ENCODE measurements around the gene KCTD1. TPM values are rescaled to one million over a fixed set of nuclear protein-coding genes. Genes with fewer than 3 reads are reported as not detected.

KCTD1 gene
- polyA plus RNA-seq, 6 donors from 2014 or later, result not detected

DNA sequence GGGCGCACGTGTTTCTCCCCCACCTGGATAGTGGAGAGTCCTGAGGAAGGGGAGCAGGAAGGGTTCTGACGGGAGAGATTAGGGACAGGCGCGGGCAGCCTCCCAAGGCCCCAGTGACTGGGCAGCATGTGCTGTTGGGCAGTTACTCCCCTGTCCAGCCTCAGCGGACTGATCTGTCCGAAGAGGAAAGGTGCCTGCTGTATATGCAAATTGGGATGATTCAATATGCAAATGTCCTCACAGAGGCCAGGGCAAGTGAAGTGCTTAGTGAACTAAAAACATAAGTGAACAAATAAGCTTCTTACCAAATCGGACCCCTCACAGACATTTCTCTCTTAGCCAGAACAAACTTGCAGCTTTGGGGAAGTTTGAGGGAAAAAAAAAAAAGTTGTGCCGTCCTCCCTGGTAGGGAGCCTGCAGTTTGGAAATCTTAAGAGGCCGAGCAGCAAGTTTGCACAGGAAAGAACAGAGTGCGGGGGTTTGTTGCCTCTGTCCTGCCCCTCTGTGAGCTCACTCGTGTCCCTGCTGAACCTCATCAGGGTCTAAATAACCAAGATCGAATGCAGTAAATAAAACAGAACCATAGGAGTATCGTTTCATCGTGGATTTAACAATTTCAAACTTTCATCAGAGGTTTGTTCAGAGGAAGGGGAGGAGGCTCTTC lies 141.4 kb downstream of the KCTD1 start:
- ATAC-seq (ENCODE audit: low read depth in 2 of 2) (no peak), DNase-seq (no peak)
- Mint-ChIP-seq H3K27ac (no peak overlapping the region), H3K9me3 (peaks cover 0 to 2% (median 0%) of the 10 kb centered on the region in 7 donors), H3K36me3 (no peaks in the 10 kb centered on the region), H3K4me1 (no peaks in the 10 kb centered on the region), H3K4me3 (no peak overlapping the region), H3K27me3 (no peaks in the 10 kb centered on the region)

DNA sequence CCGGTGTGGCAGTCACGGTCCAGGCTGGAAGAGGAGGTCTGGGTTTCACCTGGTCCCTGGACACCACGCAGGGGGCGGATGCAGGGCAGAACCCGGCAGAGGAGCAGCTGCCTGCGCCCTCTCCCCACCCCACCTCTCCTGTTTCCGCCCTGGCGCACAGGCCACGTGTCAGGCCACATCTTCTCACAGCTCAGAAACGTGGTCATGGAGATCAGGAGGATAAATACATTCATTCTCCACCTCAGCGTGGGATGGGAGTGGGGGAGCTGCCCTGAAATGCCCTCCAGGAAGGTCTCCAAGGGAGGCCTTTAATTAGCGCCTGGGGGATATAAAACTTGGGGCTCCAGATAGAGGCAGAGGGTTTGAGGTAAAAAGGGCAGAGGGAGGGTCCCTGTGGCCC lies 142.0 kb downstream of the KCTD1 start:
- Mint-ChIP-seq H3K27me3 (no peaks in the 10 kb centered on the region), H3K36me3 (no peaks in the 10 kb centered on the region), H3K4me1 (no peaks in the 10 kb centered on the region), H3K9me3 (peaks cover 0 to 2% (median 0%) of the 10 kb centered on the region in 7 donors), H3K27ac (no peak overlapping the region), H3K4me3 (no peak overlapping the region)
- DNase-seq, result no peak
- no peak for ATAC-seq (ENCODE audit: low read depth in 2 of 2)

DNA sequence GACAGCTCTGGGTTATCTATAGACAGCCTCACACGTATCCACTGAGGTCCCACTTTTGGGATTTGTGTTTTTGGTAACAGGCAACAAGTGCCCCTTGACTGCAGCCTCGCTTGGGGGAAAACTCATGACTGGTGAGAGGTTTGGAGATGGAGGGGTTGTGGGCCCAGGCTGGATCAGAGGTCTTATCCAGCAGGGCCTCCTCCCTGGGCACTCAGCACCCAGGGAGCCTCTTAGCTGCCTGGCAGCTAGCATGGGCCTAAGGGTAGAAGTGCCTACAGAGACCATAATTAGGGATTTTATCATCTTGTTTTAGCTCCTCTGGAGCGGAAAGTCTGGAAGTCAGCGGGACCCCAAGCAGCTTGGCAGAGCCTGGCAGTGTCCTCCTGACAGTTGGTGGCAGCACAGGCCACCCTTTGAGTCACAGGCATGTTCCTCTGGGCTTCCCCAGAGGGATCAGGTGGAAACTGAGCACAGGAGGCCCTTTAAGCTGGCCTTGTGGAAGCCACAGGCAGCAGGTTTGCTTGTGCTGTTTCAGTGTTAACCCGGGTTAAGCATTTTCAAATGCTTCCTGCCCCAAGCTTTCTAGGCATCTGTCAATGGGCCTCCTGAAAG lies 143.1 kb downstream of the KCTD1 start:
- DNase-seq (no peak), ATAC-seq (ENCODE audit: low read depth in 2 of 2) (no peak)
- no peak overlapping the region for H3K4me3 Mint-ChIP-seq
- no peaks in the 10 kb centered on the region for H3K27me3 Mint-ChIP-seq
- H3K9me3 Mint-ChIP-seq, result peaks cover 0 to 2% (median 0%) of the 10 kb centered on the region in 7 donors
- H3K27ac Mint-ChIP-seq, result no peak overlapping the region
- no peaks in the 10 kb centered on the region for H3K4me1 Mint-ChIP-seq
- no peaks in the 10 kb centered on the region for H3K36me3 Mint-ChIP-seq
